Subcutaneous abdominal adipose tissue (tissue), 5 donors: ENCODE results near the gene HSP90AB1.

ENCODE experiments used
- H3K27ac ChIP-seq: one replicate; pipeline ENCODE4 v1.7.0; 2013; ENCODE audit warnings: low read depth, mild to moderate bottlenecking, inconsistent platforms, low read length, moderate library complexity
- H3K27me3 ChIP-seq, 5 donors: one replicate each; pipeline ENCODE4 v1.7.0; 2013; ENCODE audit warnings: low read length in 5 of 5, inconsistent platforms in 1 of 5; ENCODE audit not compliant: control insufficient read depth in 5 of 5, insufficient read depth in 4 of 5
- H3K36me3 ChIP-seq, 5 donors: one replicate each; pipeline ENCODE4 v1.7.0; 2013; ENCODE audit warnings: low read length in 5 of 5; ENCODE audit not compliant: control insufficient read depth in 5 of 5, insufficient read depth in 5 of 5
- H3K4me1 ChIP-seq, 5 donors: one replicate each; pipeline ENCODE4 v1.7.0; 2013; ENCODE audit warnings: low read length in 5 of 5, mild to moderate bottlenecking in 3 of 5, moderate library complexity in 1 of 5; ENCODE audit not compliant: control insufficient read depth in 5 of 5, insufficient read depth in 5 of 5
- H3K4me3 ChIP-seq, 5 donors: one replicate each; pipeline ENCODE4 v1.7.0; 2013; ENCODE audit warnings: low read length in 5 of 5, low read depth in 1 of 5
- H3K9ac ChIP-seq, 5 donors: one replicate each; pipeline ENCODE4 v1.7.0; 2013; ENCODE audit warnings: low read length in 5 of 5, mild to moderate bottlenecking in 4 of 5, moderate library complexity in 3 of 5
- H3K9me3 ChIP-seq, 5 donors: one replicate each; pipeline ENCODE4 v1.7.0; 2013; ENCODE audit warnings: low read length in 5 of 5; ENCODE audit not compliant: control insufficient read depth in 5 of 5
- donor health status: healthy.
- donor health status: healthy.
- donor health status: healthy.
- donor health status: healthy.
- donor health status: healthy.

HSP90AB1 gene

DNA sequence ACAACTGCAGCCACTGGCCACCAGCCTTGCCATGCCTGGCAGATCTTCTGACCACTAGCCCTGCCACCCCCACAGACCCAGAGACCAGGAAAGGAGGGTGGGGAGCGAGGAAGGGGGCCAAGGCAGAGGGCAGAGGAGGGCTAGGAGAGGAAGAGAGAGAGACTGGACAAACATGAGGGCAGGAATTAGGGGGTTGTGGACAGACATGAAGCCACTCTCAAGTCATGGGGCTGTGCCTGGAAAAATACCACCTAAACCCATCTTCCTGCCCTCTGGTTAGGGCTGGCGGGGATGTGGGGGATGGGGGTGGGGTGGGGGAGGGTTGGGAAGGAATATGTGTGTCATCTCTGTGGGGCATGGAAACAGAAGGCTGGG lies 25.0 kb upstream of the HSP90AB1 start:
- peak overlapping the region in 4 of 5 donors; percentile 31 to 81 (median 66) for H3K9ac ChIP-seq
- H3K4me1 ChIP-seq: peaks cover 33 to 94% (median 86%) of the 10 kb centered on the region in 5 donors
- H3K27ac ChIP-seq: peak overlapping the region; percentile 99
- no peaks in the 10 kb centered on the region for H3K27me3 ChIP-seq
- no peaks in the 10 kb centered on the region for H3K9me3 ChIP-seq
- no peaks in the 10 kb centered on the region for H3K36me3 ChIP-seq
- peak overlapping the region; percentile 26 to 84 (median 64) for H3K4me3 ChIP-seq

GRCh38 chr6:44222486-44223318 lies 24.2 kb upstream of the HSP90AB1 start:
- Histone ChIP-seq H3K9me3 (no peaks in the 10 kb centered on the region), H3K4me3 (peak overlapping the region; percentile 64 to 84 (median 74)), H3K9ac (peak overlapping the region in 4 of 5 donors; percentile 54 to 81 (median 64)), H3K36me3 (peaks cover 0 to 5% (median 0%) of the 10 kb centered on the region in 5 donors), H3K27me3 (no peaks in the 10 kb centered on the region), H3K27ac (peak overlapping the region; percentile 99), H3K4me1 (peaks cover 28 to 94% (median 86%) of the 10 kb centered on the region in 5 donors)

DNA sequence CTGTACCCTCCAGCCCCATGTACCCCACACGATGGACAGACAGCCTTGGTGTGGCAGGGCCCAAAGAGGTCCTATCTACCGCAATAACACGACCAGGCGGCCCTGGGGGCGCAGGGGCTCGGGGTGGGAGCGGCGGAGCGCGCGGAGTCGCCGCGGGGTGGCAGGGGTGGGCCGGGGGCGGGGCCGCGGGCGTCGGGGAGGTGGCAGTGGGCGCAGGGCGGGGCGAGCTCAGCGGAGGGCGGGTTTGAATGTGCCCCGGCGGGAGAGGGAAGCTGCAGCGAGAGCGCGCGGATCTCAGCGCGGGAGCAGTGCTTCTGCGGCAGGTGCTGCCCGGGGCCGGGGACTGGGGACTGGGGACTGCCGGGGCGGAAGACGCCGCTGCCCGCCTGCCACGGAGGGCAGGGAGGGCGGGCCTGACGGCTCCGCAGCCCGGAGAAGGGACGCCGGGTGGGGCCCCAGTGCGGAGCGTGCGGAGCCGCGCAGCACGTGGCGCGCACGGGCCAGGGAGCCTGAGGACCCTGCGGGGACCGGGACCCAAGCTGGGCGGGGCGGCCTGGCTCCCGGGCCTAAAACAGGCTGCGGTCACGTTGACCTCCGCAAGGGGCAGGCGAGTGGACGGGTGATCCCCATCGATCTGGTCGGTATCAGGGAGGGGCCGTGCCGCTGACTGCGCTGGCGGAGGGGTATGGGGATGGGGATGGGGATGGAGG lies 23.4 kb upstream of the HSP90AB1 start, which contains the start of gene SLC29A1:
TSS of gene SLC29A1 (plus strand) at position 277 of the 710 bp plus-strand sequence. CDS start 3,719 bp downstream, outside the sequence.
- Histone ChIP-seq H3K27me3 (no peaks in the 10 kb centered on the region), H3K27ac (peak within 1 kb of the TSS; percentile 99), H3K9ac (peak within 1 kb of the TSS; percentile 56 to 81 (median 59)), H3K36me3 (peaks cover 0 to 12% (median 6%) of the 10 kb centered on the region in 5 donors), H3K4me1 (peaks cover 27 to 94% (median 86%) of the 10 kb centered on the region in 5 donors), H3K9me3 (no peaks in the 10 kb centered on the region), H3K4me3 (peak within 1 kb of the TSS; percentile 64 to 86 (median 75))

- Histone ChIP-seq H3K36me3 (peaks cover 0 to 20% (median 12%) of the 10 kb centered on the region in 5 donors), H3K4me3 (peak overlapping the region; percentile 64 to 86 (median 75)), H3K9me3 (no peaks in the 10 kb centered on the region), H3K27ac (peak overlapping the region; percentile 99), H3K27me3 (no peaks in the 10 kb centered on the region), H3K9ac (peak overlapping the region; percentile 40 to 69 (median 58)), H3K4me1 (peaks cover 29 to 94% (median 86%) of the 10 kb centered on the region in 5 donors)
Measured at GRCh38 chr6:44224029-44224964, 22.6 kb upstream of the HSP90AB1 start.

DNA sequence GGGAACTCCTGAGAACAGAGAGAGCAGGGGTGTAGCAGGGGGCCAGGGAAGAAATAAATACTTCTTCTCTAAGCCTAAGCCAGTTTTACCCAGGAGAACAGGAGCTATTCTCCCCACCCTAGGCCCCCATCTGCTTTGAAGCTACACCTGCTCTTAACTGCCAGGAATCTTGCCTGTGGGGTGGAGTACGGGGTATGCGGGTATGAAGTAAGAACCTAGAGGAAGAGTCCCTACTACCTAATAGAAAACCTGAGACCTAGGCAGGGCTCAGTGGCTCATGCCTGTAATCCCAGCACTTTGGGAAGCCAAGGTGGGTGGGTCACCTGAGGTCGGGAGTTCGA lies 22.0 kb upstream of the HSP90AB1 start:
- Histone ChIP-seq H3K4me1 (peaks cover 29 to 95% (median 90%) of the 10 kb centered on the region in 5 donors), H3K9me3 (no peaks in the 10 kb centered on the region), H3K27me3 (no peaks in the 10 kb centered on the region), H3K4me3 (peak overlapping the region in 3 of 5 donors; percentile 23 to 86 (median 78)), H3K9ac (peak overlapping the region; percentile 40 to 69 (median 58)), H3K36me3 (peaks cover 0 to 26% (median 18%) of the 10 kb centered on the region in 5 donors), H3K27ac (peak overlapping the region; percentile 99)

- H3K4me1 ChIP-seq: peaks cover 29 to 95% (median 92%) of the 10 kb centered on the region in 5 donors
- peak overlapping the region; percentile 44 to 66 (median 57) for H3K9ac ChIP-seq
- H3K27me3 ChIP-seq: no peaks in the 10 kb centered on the region
- H3K9me3 ChIP-seq: no peaks in the 10 kb centered on the region
- peaks cover 0 to 34% (median 26%) of the 10 kb centered on the region in 5 donors for H3K36me3 ChIP-seq
- H3K27ac ChIP-seq: peak overlapping the region; percentile 99
- peak overlapping the region in 2 of 5 donors; percentile 23 to 62 for H3K4me3 ChIP-seq
Measured at GRCh38 chr6:44225579-44226325, 21.1 kb upstream of the HSP90AB1 start.

DNA sequence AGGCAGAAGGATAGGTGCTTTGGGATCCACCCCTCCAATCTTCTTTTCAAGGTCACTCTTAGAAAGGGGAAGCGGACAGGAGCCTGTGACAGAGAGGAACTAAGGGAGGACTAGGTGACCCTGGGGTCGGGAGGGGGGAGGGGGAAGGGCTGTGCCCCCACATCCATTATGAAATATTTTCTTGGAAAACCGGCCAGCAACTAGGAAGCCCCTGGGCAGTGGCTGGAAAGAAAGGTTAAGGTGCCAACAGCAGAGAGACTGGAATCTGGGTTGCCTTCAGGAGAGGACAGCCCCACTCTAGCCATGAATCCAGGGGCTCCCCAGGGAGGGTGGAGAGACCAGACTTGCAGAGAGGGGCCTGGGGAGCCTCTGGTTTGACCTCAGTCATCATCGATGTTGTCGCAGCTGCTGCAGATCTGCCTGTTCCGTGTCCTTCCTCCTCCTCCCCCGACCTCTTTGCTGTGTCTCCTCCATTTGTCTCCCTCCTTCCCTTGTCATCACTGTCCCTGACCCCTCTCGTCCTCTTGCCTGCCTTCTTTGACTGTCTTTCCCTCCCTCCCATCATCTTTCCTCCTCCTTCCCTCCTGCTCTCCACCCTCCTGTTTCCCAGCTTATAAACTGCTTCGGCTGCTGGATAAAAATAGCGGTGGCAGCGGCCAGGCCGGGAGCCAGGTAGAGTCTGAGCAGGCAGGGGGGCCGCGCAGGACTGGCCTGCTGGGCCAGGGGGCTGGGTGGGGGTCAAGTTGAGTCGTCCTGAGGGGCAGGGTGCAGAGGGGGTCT lies 20.3 kb upstream of the HSP90AB1 start:
- H3K4me3 ChIP-seq: peak overlapping the region in 3 of 5 donors; percentile 14 to 62 (median 23)
- peaks cover 0 to 42% (median 33%) of the 10 kb centered on the region in 5 donors for H3K36me3 ChIP-seq
- no peaks in the 10 kb centered on the region for H3K9me3 ChIP-seq
- H3K4me1 ChIP-seq: peaks cover 24 to 91% (median 88%) of the 10 kb centered on the region in 5 donors
- H3K9ac ChIP-seq: peak overlapping the region; percentile 47 to 66 (median 57)
- no peaks in the 10 kb centered on the region for H3K27me3 ChIP-seq
- H3K27ac ChIP-seq: peak overlapping the region; percentile 99

DNA sequence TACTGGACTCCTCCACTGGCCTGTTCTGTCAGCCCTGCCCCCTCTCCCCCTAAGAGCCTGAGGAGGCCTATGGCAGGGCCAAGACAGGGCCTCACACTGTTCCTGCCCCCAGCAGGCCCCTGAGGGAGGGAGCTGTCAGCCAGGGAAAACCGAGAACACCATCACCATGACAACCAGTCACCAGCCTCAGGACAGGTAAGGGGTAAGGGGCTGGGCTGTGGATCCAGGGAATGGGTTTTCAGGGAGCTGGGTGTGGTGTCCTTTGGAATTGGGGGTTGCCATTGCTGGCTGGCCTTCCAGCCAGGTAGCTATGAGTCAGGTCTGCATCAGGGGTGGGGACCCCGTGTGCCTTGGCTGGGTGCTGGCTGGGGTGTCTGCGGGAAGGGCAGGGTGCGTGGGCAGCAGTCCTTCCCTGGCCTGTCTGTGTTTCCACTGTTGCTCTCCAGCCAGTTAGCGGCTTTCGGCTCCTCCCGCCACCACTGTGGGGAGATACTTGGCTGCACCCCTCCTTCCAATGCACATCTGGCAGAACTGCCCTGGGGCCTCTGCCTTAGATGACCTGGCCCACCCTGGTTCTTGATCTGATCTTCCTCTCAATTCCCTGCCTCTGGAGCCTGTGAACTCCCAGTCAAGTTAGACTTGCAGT lies 19.6 kb upstream of the HSP90AB1 start:
- Histone ChIP-seq H3K27me3 (no peaks in the 10 kb centered on the region), H3K9ac (peak overlapping the region in 3 of 5 donors; percentile 22 to 65 (median 55)), H3K9me3 (no peaks in the 10 kb centered on the region), H3K27ac (peak overlapping the region; percentile 99), H3K4me1 (peaks cover 21 to 92% (median 86%) of the 10 kb centered on the region in 5 donors), H3K4me3 (peak overlapping the region in 1 of 5 donors; percentile 31), H3K36me3 (peaks cover 0 to 49% (median 40%) of the 10 kb centered on the region in 5 donors)
